ENCODE data around the gene S100A6. TPM values are rescaled to one million over a fixed set of nuclear protein-coding genes. Genes with fewer than 3 reads are reported as not detected.
"Not testable (repeated sequence)": the region's sequence is repeated elsewhere in the genome, so short reads cannot be mapped to it uniquely, and the experiment has no call there.

S100A6 gene
- total RNA-seq, 6 experiments from 2014 or later: 6.6 to 24.0 (median 12.0) TPM

GRCh38 chr1:153527023-153527682 is 8.6 kb downstream of the S100A6 start:
- H3K36me3 ChIP-seq: no peaks in the 10 kb centered on the region
- WGBS (ENCODE audit: insufficient coverage, low coverage, low lambda C conversion rate, missing lambda C conversion rate): 86% methylated on average over 5 of the region's 8 CpGs
- no peaks in the 10 kb centered on the region for H3K4me1 ChIP-seq
- no peak overlapping the region for H3K4me3 ChIP-seq
- H3K9me3 ChIP-seq: no peaks in the 10 kb centered on the region
- DNase-seq (no peak), ATAC-seq (no peak)
- TF ChIP-seq CTCF (IDR thresholded peaks at IDR 0.05) (no peak), POLR2A (IDR thresholded peaks at IDR 0.05) (no peak)
- H3K27me3 ChIP-seq: peaks cover 0 to 7% of the 10 kb centered on the region in 2 donors
- no peak overlapping the region for H3K27ac ChIP-seq
- intact Hi-C loops (cut with DNase I): no loop called here

- no peak for TF ChIP-seq CTCF (IDR thresholded peaks at IDR 0.05)
- no peak for TF ChIP-seq POLR2A (IDR thresholded peaks at IDR 0.05)
- H3K27me3 ChIP-seq: no peaks in the 10 kb centered on the region
- no peaks in the 10 kb centered on the region for H3K9me3 ChIP-seq
- 54% methylated on average over 5 of the region's 8 CpGs for WGBS (ENCODE audit: insufficient coverage, low coverage, low lambda C conversion rate, missing lambda C conversion rate)
- peak in 2 of 4 donors; percentile 26 to 44 for ATAC-seq
- intact Hi-C loops (cut with DNase I): no loop called here
- no peaks in the 10 kb centered on the region for H3K36me3 ChIP-seq
- no peak overlapping the region for H3K27ac ChIP-seq
- no peak for DNase-seq
- H3K4me1 ChIP-seq: no peaks in the 10 kb centered on the region
- H3K4me3 ChIP-seq: no peak overlapping the region
Measured at GRCh38 chr1:153526132-153526543, 9.7 kb downstream of the S100A6 start.

DNA sequence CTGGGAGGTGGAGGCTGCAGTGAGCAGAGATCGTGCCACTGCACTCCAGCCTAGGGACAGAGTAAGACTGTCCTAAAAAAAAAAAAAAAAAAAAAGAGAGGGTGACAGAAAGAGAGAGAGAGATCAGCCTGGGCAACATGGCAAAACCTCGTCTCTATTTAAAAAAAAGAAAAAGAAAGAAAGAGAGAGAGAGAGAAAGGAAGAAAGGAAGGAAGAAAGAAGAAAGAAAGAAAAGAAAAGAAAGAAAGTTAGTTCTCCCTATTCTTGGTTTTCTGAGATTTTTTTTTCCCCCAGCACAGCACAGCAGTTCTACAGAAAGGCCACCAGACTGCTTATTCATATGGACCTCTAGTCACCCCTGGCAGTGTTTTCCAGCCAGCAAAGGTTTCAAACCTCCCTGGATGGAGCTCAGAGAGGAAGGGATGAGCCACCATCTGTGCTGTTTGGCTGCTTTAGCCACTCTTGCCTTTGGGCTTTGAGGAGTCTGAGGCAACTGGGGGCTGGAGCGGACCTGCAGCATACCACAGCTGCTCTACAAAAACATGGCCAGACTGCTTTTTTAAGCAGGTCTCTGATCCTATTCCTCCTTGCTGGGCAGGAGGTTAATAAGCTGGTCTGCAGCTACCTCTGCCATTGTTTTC is 10.6 kb downstream of the S100A6 start:
- Histone ChIP-seq H3K4me3 (no peak overlapping the region), H3K9me3 (no peaks in the 10 kb centered on the region), H3K4me1 (no peaks in the 10 kb centered on the region), H3K27me3 (no peaks in the 10 kb centered on the region), H3K36me3 (no peaks in the 10 kb centered on the region), H3K27ac (no peak overlapping the region)
- TF ChIP-seq POLR2A (IDR thresholded peaks at IDR 0.05): no peak
- TF ChIP-seq CTCF (IDR thresholded peaks at IDR 0.05): no peak
- WGBS (ENCODE audit: insufficient coverage, low coverage, low lambda C conversion rate, missing lambda C conversion rate): 8% methylated on average over 2 of the region's 3 CpGs
- intact Hi-C loops (cut with DNase I): no loop called here
- ATAC-seq: no peak
- DNase-seq: no peak

DNA sequence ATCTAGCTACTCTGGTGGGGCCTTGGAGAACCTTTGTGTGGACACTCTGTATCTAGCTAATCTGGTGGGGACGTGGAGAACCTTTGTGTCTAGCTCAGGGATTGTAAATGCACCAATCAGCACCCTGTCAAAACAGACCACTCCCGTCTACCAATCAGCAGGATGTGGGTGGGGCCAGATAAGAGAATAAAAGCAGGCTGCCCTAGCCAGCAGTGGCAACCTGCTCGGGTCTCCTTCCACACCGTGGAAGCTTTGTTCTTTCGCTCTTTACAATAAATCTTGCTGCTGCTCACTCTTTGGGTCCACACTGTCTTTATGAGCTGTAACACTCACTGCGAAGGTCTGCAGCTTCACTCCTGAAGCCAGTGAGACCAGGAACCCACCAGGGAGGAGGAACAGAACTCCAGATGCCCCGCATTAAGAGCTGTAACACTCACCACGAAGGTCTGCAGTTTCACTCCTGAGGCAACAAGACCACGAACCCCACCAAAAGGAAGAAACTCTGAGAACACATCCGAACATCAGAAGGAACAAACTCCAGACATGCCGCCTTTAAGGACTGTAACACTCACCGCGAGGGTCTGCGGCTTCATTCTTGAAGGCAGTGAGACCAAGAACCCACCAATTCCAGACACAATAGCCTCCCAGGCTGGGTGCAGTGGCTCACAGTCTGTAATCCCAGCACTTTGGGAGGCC is 13.3 kb downstream of the S100A6 start:
- 76% methylated on average over 12 of the region's 14 CpGs for WGBS (ENCODE audit: insufficient coverage, low coverage, low lambda C conversion rate, missing lambda C conversion rate)
- H3K4me1 ChIP-seq; intact Hi-C loops (cut with DNase I); ATAC-seq; H3K27me3 ChIP-seq; H3K4me3 ChIP-seq; H3K36me3 ChIP-seq; H3K9me3 ChIP-seq; H3K27ac ChIP-seq; DNase-seq: not testable (repeated sequence)

- not testable (repeated sequence) for DNase-seq
- 96% methylated on average over 10 of the region's 37 CpGs for WGBS (ENCODE audit: insufficient coverage, low coverage, low lambda C conversion rate, missing lambda C conversion rate)
Measured at GRCh38 chr1:153521808-153522207, 14.0 kb downstream of the S100A6 start.

More at GRCh38 chr1:153521808-153522207, 14.0 kb downstream of the S100A6 start:
- ATAC-seq; H3K9me3 ChIP-seq; intact Hi-C loops (cut with DNase I); H3K4me3 ChIP-seq; H3K27ac ChIP-seq; H3K36me3 ChIP-seq; H3K4me1 ChIP-seq; H3K27me3 ChIP-seq: not testable (repeated sequence)

Data from right lobe of liver (tissue), 6 donors.